GM11168 (cell line): ENCODE measurements around the gene E4F1.

ENCODE experiments used
- in situ Hi-C: fragments of 300-500 bp; cut with MboI; formaldehyde crosslinking; loops from one replicate; pipeline ENCODE4 v1.12.0; 2022; ENCODE audit warnings: low sequenced_read_pairs; ENCODE audit not compliant: unreplicated experiment

Gene E4F1

GRCh38 chr16:2226918-2227317 is 3.5 kb downstream of the E4F1 start:
- in situ Hi-C loops = no loop called here

- in situ Hi-C loops = no loop called here
Measured at GRCh38 chr16:2228161-2228824, 4.9 kb downstream of the E4F1 start.

GRCh38 chr16:2229091-2229490 is 5.7 kb downstream of the E4F1 start:
- in situ Hi-C loops = no loop called here

- in situ Hi-C loops = no loop called here
Measured at GRCh38 chr16:2229632-2230250, 6.3 kb downstream of the E4F1 start.

- in situ Hi-C loops = no loop called here
Measured at GRCh38 chr16:2230376-2230775, 7.0 kb downstream of the E4F1 start.

- in situ Hi-C loops = no loop called here
Measured at GRCh38 chr16:2231016-2231931, 7.9 kb downstream of the E4F1 start.

GRCh38 chr16:2232094-2232990 is 9.0 kb downstream of the E4F1 start:
- in situ Hi-C loops = no loop called here

- in situ Hi-C loops = no loop called here
Measured at GRCh38 chr16:2233046-2233775, 9.8 kb downstream of the E4F1 start.

GRCh38 chr16:2233872-2234812 is 10.8 kb downstream of the E4F1 start:
- in situ Hi-C loops = no loop called here

GRCh38 chr16:2234813-2235170 is 11.4 kb downstream of the E4F1 start:
- in situ Hi-C loops = no loop called here

GRCh38 chr16:2235234-2235651 is 11.9 kb downstream of the E4F1 start:
- in situ Hi-C loops = no loop called here

- in situ Hi-C loops = no loop called here
Measured at GRCh38 chr16:2235695-2236336, 12.4 kb downstream of the E4F1 start.

GRCh38 chr16:2236337-2237101 is 13.1 kb downstream of the E4F1 start, which contains the start of gene DNASE1L2:
Gene DNASE1L2 (plus strand): TSS chr16:2236444. CDS start chr16:2236817, 373 bp downstream.
- in situ Hi-C loops = no loop called here

- in situ Hi-C loops = no loop called here
Measured at GRCh38 chr16:2237102-2237482, 13.7 kb downstream of the E4F1 start.

- in situ Hi-C loops = no loop called here
Measured at GRCh38 chr16:2237493-2238149, 14.2 kb downstream of the E4F1 start.

- in situ Hi-C loops = no loop called here
Measured at GRCh38 chr16:2238150-2238837, 14.9 kb downstream of the E4F1 start.
